Adrenal gland (tissue), 5 donors: ENCODE results near the gene RNF126.

Experiments
- CTCF ChIP-seq, 6 experiments: fragments of 450-650 bp in 4 of 6; fragments of 200-600 bp in 2 of 6; sonication (generic) in 1 of 6; IDR thresholded peaks; 1 replicate in 5 of 6; 2 replicates in 1 of 6; pipeline versions ENCODE4 v1.5.1 to v1.8.0; 2016 to 2021; ENCODE audit warnings: antibody characterized with exemption in 6 of 6, mild to moderate bottlenecking in 2 of 6, moderate library complexity in 1 of 6
- POLR2A ChIP-seq, 2 donors: fragments of 450-650 bp; IDR thresholded peaks; one replicate each; pipeline ENCODE4 v1.6.1; 2017; ENCODE audit warnings: antibody characterized with exemption in 2 of 2, mild to moderate bottlenecking in 2 of 2, moderate library complexity in 1 of 2
- donor health status: DM: no; HTN: no; CAD: no.

GRCh38 chr19:687569-688166 lies 24.7 kb upstream of the RNF126 start:
- no peak for TF ChIP-seq CTCF (IDR thresholded peaks at IDR 0.05)
- TF ChIP-seq POLR2A (IDR thresholded peaks at IDR 0.05), result no peak
